ENCODE data around the gene PRPSAP2. TPM values are rescaled to one million over a fixed set of nuclear protein-coding genes. Genes with fewer than 3 reads are reported as not detected.

The PRPSAP2 gene
- total RNA-seq, 4 donors from 2014 or later, result 20.9 to 27.6 (median 23.4) TPM

DNA sequence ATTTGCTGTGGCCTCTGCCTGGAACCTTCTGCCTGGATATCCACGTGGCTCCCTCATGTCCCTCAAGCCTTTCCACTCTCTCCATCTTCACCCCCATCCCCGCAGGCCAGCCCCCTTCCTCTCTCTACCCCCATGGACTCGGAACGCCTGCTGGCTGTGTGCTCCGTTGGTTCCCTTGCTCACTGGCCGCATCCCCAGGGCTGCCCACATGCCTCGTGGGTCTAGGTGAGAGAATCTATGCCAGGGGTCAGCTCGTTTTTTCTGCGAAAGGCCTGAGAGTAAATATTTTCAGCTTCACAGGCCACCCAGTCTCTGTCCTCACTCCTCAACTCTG is 106.1 kb downstream of the PRPSAP2 start:
- WGBS, 2 donors (ENCODE audit: low coverage in 1 of 2), result 80 to 82% methylated on average over 1 to 2 of the region's 9 CpGs
- TF ChIP-seq, protein P1, sequence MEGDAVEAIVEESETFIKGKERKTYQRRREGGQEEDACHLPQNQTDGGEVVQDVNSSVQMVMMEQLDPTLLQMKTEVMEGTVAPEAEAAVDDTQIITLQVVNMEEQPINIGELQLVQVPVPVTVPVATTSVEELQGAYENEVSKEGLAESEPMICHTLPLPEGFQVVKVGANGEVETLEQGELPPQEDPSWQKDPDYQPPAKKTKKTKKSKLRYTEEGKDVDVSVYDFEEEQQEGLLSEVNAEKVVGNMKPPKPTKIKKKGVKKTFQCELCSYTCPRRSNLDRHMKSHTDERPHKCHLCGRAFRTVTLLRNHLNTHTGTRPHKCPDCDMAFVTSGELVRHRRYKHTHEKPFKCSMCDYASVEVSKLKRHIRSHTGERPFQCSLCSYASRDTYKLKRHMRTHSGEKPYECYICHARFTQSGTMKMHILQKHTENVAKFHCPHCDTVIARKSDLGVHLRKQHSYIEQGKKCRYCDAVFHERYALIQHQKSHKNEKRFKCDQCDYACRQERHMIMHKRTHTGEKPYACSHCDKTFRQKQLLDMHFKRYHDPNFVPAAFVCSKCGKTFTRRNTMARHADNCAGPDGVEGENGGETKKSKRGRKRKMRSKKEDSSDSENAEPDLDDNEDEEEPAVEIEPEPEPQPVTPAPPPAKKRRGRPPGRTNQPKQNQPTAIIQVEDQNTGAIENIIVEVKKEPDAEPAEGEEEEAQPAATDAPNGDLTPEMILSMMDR (IDR thresholded peaks at IDR 0.05), result no peak
- TF ChIP-seq POLR2AphosphoS5 (IDR thresholded peaks at IDR 0.05) (no peak), POLR2A (IDR thresholded peaks at IDR 0.05) (no peak), EP300 (IDR thresholded peaks at IDR 0.05) (no peak)
- no peaks in the 10 kb centered on the region for H3K27me3 ChIP-seq
- H3K4me3 ChIP-seq, result no peak overlapping the region
- H3K4me1 ChIP-seq, result peaks cover 0 to 17% (median 5%) of the 10 kb centered on the region in 3 donors
- no peak for ATAC-seq
- H3K9me3 ChIP-seq, result no peaks in the 10 kb centered on the region
- no peaks in the 10 kb centered on the region for H3K36me3 ChIP-seq
- no peak overlapping the region for H3K27ac ChIP-seq

DNA sequence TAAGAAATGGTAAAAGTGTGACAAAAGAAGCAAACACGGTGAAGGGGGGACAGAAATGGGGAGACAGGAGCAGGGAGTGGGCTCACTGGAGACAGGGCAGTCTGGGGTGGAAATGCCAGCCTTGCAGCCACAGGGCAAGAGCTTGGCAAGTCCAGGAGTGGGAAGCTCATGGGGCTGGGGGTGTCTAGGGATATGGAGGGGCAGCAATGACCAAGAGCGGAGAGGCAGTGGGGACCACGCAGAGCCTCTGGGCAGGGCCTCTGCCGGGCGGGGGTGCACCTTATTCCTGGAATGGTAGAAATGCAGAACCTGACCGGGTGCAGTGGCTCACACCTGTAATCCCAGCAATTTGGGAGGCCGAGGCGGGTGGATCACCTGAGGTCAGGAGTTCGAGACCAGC is 106.6 kb downstream of the PRPSAP2 start:
- Histone ChIP-seq H3K27ac (no peak overlapping the region), H3K9me3 (no peaks in the 10 kb centered on the region), H3K4me3 (no peak overlapping the region), H3K27me3 (no peaks in the 10 kb centered on the region), H3K4me1 (peaks cover 0 to 17% (median 5%) of the 10 kb centered on the region in 3 donors), H3K36me3 (no peaks in the 10 kb centered on the region)
- ATAC-seq, result no peak
- WGBS, 2 donors (ENCODE audit: low coverage in 1 of 2), result 49 to 82% methylated on average over 2 to 4 of the region's 9 CpGs
- TF ChIP-seq POLR2A (IDR thresholded peaks at IDR 0.05) (no peak), POLR2AphosphoS5 (IDR thresholded peaks at IDR 0.05) (no peak), EP300 (IDR thresholded peaks at IDR 0.05) (no peak)
- TF ChIP-seq, protein P1 (IDR thresholded peaks at IDR 0.05), result no peak

DNA sequence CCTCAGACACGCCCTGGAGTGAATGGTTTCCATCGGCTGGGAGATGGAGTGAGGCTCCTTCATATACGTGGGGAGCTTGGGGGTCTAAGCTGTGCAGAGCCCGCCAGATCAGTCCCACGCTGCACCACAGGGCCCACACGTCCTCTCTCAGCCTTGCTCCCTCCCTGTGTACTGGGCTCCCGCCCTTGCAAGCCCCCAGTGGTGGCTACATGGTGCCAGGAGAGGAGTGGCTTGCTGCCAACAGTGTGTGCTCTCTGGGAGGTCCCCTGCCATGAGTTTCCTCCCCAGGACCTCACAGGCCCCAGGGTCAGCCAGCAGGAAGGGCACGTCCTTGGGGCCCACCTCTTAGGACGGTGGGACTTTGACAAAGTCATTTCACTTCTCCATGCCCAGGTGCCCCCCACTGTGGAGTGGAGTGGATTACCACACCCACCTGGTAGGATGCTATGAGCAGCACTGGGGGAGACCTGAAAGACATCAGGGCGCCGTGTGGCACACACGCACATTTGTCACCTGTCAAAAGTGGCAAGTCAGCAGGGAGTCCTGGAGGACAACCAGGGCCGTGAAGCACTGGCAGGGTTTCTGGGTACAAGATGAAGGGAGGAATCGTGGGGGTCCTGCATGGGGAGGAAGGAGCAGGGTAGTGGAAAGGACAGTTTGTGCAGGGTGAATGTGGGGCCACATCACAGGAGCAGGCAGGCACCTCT is 107.8 kb downstream of the PRPSAP2 start:
- TF ChIP-seq EP300 (IDR thresholded peaks at IDR 0.05), result no peak
- TF ChIP-seq, protein P1 (IDR thresholded peaks at IDR 0.05), result no peak
- TF ChIP-seq POLR2A (IDR thresholded peaks at IDR 0.05), result no peak
- TF ChIP-seq POLR2AphosphoS5 (IDR thresholded peaks at IDR 0.05), result no peak

DNA sequence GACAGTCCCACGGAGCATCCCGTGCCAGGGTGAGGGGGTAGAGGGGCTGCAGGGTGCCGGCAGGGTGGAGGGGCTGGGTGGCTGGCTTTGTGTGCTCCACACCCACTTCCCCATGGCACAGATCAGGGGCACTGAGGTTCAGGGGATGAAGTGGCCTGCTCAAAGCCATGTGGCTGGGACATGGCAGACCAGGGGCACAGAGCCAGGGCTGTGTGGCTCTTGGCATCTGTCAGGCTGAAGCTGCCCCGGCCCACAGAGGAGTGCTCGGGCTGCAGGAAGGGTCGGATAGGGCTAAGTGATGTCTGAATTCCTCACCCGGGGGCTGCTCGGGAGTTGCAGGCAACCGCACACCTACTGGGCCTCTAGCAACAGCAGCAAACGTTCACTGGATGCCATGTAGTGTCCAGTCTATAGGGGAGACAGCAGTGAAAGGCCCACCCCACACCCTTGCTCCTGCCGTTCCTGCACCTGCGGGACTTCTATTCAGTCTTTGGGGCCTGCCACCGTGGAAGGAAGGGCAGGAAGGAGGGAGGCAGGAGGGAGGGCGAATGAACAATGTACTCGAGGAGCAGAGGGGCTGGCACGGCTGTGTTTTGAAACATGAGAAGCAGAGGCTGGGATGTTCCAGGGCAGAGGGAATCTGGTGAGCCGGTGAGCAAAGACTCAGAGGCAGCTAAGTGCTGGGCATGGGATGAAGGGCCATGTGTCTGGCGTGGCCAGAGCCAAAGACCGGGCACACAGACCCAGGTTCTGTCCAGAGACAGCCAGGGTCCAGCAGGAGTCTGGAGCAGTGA is 109.1 kb downstream of the PRPSAP2 start:
- no peak overlapping the region for H3K27ac ChIP-seq
- TF ChIP-seq POLR2A (IDR thresholded peaks at IDR 0.05) (no peak), EP300 (IDR thresholded peaks at IDR 0.05) (no peak), POLR2AphosphoS5 (IDR thresholded peaks at IDR 0.05) (no peak)
- TF ChIP-seq, protein P1 (IDR thresholded peaks at IDR 0.05), result no peak
- no peak for ATAC-seq
- no peak overlapping the region for H3K4me3 ChIP-seq
- WGBS, 2 donors (ENCODE audit: low coverage in 1 of 2), result 41 to 53% methylated on average over 7 to 8 of the region's 19 CpGs
- no peaks in the 10 kb centered on the region for H3K27me3 ChIP-seq
- H3K9me3 ChIP-seq, result no peaks in the 10 kb centered on the region
- H3K36me3 ChIP-seq, result peaks cover 0 to 8% of the 10 kb centered on the region in 2 donors
- H3K4me1 ChIP-seq, result peaks cover 0 to 1% (median 0%) of the 10 kb centered on the region in 3 donors

More for the DNA sequence above, 107.8 kb downstream of the PRPSAP2 start:
- H3K36me3 ChIP-seq, result no peaks in the 10 kb centered on the region
- WGBS, 2 donors (ENCODE audit: low coverage in 1 of 2), result 50 to 100% methylated on average over 1 to 5 of the region's 14 CpGs
- no peak overlapping the region for H3K27ac ChIP-seq
- H3K27me3 ChIP-seq, result no peaks in the 10 kb centered on the region
- no peaks in the 10 kb centered on the region for H3K9me3 ChIP-seq
- ATAC-seq, result no peak
- peaks cover 0 to 15% (median 5%) of the 10 kb centered on the region in 3 donors for H3K4me1 ChIP-seq
- no peak overlapping the region for H3K4me3 ChIP-seq

All from gastroesophageal sphincter (tissue), 4 donors.